SJCRH30 (cell line): ENCODE data around the gene CARD19. TPM values are rescaled to one million over a fixed set of nuclear protein-coding genes. Genes with fewer than 3 reads are reported as not detected.

ENCODE experiments used
- DNase-seq, 2 experiments: peaks; one replicate each; pipeline ENCODE4 v3.0.0-alpha.2; 2015 to 2020
- H3K27ac ChIP-seq: fragments of 250-450 bp; sonication (Bioruptor Pico); 2 replicates; pipeline ENCODE4 v1.5.1; 2020; ENCODE audit warnings: mild to moderate bottlenecking, moderate library complexity
- H3K27me3 ChIP-seq: fragments of 250-450 bp; sonication (Bioruptor Pico); 2 replicates; pipeline ENCODE4 v1.5.1; 2020; ENCODE audit warnings: mild to moderate bottlenecking, moderate library complexity
- H3K36me3 ChIP-seq: fragments of 250-450 bp; sonication (Bioruptor Pico); 2 replicates; pipeline ENCODE4 v1.5.1; 2020; ENCODE audit warnings: mild to moderate bottlenecking, moderate library complexity
- H3K4me1 ChIP-seq: fragments of 250-450 bp; sonication (Bioruptor Pico); 2 replicates; pipeline ENCODE4 v1.5.1; 2020; ENCODE audit warnings: mild to moderate bottlenecking, moderate library complexity
- H3K4me3 ChIP-seq: fragments of 250-450 bp; sonication (Bioruptor Pico); 2 replicates; pipeline ENCODE4 v1.5.1; 2020; ENCODE audit warnings: mild to moderate bottlenecking, moderate library complexity
- H3K9me3 ChIP-seq: fragments of 250-450 bp; sonication (Bioruptor Pico); replicated peaks from 2 replicates; pipeline ENCODE4 v1.5.1; 2020; ENCODE audit warnings: mild to moderate bottlenecking, moderate library complexity
- total RNA-seq: library from RNA; depleted of rRNA; stranded (reverse); fragments of >200 nt; shearing (Covaris generic); gene quantifications from 2 replicates; pipeline ENCODE4 v1.2.3, GENCODE V29; 2014

The CARD19 gene
- total RNA-seq, 1 experiment from 2014 or later, result 36.9 TPM

DNA sequence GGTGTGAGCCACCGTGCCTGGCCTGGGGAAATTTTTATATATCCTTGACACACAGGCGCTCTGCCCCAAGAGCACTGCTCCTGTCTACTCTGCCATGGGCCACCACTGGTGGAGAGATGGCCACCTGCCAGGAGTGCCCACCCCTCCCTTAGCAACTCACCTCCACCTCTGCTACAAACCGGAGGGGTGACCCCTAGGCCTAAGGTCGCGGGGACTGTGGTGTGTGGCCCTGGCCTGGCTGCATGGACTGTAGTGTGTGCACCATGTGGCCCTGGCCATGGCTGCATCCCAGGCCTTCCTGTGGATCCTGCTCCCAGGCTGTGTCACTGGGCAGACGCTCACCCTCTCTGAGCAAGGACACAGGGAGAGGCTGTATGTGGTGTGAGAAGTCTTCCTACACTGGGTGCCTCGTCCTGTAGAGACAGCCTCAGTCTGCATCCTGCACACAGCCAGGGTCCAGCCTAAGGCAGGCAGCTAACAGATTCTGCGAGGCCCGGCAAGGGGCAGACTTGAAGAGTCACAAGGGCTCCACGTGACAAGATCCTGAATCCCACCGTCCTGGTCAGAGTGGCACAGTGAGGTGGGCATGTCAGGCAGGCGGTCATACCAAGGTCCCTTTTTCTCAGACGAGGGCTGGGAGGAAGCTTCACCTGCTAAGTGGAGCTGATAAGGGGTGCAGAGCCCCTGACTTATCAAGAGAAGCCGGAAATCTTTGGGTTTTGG, 27.7 kb downstream of the CARD19 start:
- Histone ChIP-seq H3K4me1 (peaks cover 28% of the 10 kb centered on the region), H3K9me3 (no peaks in the 10 kb centered on the region), H3K36me3 (no peaks in the 10 kb centered on the region), H3K27me3 (no peaks in the 10 kb centered on the region), H3K27ac (no peak overlapping the region), H3K4me3 (no peak overlapping the region)
- no peak for DNase-seq

DNA sequence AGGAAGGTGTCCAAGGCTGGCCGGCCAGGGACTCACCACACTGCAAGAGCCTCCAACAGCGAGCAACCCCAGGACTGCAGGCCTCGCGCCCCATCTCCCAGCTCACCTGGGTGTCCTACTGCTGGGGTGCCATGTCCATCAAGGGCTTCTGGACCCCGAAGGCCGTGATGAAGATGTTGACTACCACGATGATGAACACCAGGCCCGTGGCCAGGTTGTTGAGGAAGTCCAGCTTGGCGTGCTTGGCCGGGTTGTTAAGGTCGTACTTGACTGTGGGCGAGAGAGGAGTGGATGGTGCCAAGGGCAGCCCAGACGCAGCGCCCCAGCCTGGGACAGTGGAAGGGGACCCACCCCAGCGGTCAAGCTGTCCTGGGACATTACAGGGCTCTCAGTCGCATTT, 28.8 kb downstream of the CARD19 start:
- DNase-seq, result no peak
- Histone ChIP-seq H3K27me3 (no peaks in the 10 kb centered on the region), H3K9me3 (no peaks in the 10 kb centered on the region), H3K36me3 (no peaks in the 10 kb centered on the region), H3K4me3 (no peak overlapping the region), H3K27ac (no peak overlapping the region), H3K4me1 (peaks cover 24% of the 10 kb centered on the region)

DNA sequence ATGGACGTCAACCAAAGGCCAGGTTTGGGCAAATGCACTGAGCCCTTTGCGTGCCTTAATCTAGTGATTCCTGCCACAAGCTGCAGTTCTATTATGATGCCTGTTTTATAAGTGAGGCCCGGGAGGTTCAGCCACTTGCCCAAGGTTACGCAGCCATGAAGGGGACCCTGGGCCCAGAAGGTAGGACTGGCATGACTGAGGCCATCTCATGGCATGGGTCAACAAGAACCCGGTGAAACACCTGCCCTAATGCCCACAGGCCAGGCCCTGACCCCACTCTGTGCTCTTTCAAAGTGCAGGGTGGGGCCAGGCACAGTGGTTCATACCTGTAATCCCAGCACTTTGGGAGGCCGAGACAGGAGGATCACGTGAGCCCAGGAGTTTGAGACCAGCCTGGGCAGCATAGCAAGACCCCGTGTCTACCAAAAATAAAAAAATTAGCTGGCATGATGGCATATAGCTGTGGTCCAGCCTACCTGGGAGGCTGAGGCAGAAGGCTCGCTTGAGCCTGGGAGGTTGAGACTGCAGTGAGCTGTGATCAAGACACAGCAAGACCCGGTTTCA, 29.4 kb downstream of the CARD19 start:
- Histone ChIP-seq H3K36me3 (no peaks in the 10 kb centered on the region), H3K27me3 (no peaks in the 10 kb centered on the region), H3K27ac (no peak overlapping the region), H3K4me1 (peaks cover 20% of the 10 kb centered on the region), H3K9me3 (no peaks in the 10 kb centered on the region), H3K4me3 (no peak overlapping the region)
- peak in 1 of 2 experiments; percentile 1 for DNase-seq

DNA sequence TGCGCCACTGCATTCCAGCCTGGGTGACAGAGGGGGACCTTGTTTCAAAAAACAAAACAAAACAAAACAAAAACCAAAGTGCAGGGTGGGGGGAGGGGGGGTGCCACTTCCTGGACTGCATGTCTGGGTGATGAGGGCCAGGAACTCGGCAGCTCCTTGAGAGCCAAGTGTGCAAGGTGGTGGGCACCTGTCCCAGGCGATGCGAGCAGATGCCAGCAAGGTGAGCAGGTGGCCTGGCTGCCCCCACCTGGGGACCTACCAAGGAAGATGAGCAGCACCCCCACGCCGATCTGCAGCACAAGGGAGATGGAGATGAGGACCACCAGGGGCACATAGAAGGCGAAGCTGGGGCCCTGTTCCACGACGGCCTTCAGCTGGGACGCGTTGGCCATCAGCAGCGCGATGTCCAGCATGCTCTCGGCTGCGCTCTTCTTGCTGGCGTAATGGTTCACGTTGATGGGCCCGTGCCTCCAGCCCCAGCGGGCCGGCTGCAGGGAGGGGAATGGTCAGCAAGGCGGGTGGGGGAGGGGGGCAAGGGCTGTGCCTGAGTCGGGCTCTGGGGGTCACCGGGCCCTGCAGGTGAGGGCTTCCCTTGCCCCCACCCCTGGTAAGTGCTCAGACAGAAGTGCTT, 30.2 kb downstream of the CARD19 start:
- Histone ChIP-seq H3K9me3 (no peaks in the 10 kb centered on the region), H3K27ac (no peak overlapping the region), H3K4me3 (no peak overlapping the region), H3K27me3 (no peaks in the 10 kb centered on the region), H3K36me3 (no peaks in the 10 kb centered on the region), H3K4me1 (peaks cover 18% of the 10 kb centered on the region; the same call in 1 of the 2 replicates)
- DNase-seq, result no peak

DNA sequence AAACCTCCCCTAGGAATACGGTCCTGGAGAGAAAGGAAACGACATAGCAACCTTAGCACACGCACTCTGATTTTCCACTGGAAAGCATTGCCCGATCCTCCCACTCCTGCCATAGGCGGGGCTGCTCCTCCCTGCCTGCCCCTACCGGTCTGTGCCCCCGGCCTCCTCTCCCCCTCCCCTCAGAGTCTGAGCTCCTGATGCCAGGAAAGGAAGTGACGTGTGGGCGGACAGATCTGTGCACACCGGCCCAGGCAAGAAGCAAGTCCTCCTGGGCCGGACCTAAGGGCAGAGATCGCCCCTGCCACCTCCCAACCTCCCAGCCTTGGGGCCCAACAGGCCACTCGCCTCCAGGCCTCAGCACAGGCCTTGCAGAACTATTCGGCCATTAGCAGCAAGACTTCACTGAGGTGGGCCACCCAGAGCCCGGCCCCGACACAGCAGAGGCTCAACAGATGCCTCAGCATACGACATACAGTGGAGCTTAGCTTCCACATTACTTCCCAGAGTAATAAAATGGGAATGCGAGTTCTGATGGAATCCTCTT, 30.9 kb downstream of the CARD19 start:
- no peak for DNase-seq
- H3K9me3 ChIP-seq, result no peaks in the 10 kb centered on the region
- no peak overlapping the region for H3K4me3 ChIP-seq
- H3K36me3 ChIP-seq, result no peaks in the 10 kb centered on the region
- H3K27ac ChIP-seq, result no peak overlapping the region
- peaks cover 18% of the 10 kb centered on the region; the same call in 1 of the 2 replicates for H3K4me1 ChIP-seq
- no peaks in the 10 kb centered on the region for H3K27me3 ChIP-seq

DNA sequence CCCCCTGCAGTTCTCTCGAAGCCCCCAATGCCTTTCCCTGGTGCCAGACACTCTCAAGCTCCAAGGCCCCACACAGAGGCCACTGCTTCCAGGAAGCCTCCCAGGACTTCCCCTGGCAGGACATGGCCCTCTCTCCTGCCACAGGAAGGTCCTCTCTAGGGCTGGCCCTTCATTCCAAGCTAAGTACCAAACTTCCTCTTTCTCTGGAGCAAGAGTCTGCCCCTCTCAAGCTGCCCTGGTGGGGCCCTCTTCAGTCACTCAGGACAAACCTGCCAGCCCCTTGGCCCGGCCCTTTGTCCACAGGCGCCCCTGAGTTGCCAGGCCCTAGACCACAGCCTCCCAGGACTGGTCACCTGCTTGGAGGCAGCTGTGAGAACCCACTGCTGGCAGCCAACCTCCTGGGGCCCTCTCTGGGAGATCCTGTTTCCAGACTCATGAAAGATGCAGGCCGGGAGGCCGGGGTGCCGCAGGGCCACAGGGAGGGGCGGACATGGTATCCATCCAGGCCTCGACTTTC, 31.4 kb downstream of the CARD19 start:
- H3K4me1 ChIP-seq, result peaks cover 18% of the 10 kb centered on the region; the same call in 1 of the 2 replicates
- no peak overlapping the region for H3K4me3 ChIP-seq
- no peaks in the 10 kb centered on the region for H3K27me3 ChIP-seq
- no peak overlapping the region for H3K27ac ChIP-seq
- no peaks in the 10 kb centered on the region for H3K36me3 ChIP-seq
- no peaks in the 10 kb centered on the region for H3K9me3 ChIP-seq
- peak; percentile 74 to 75 for DNase-seq

DNA sequence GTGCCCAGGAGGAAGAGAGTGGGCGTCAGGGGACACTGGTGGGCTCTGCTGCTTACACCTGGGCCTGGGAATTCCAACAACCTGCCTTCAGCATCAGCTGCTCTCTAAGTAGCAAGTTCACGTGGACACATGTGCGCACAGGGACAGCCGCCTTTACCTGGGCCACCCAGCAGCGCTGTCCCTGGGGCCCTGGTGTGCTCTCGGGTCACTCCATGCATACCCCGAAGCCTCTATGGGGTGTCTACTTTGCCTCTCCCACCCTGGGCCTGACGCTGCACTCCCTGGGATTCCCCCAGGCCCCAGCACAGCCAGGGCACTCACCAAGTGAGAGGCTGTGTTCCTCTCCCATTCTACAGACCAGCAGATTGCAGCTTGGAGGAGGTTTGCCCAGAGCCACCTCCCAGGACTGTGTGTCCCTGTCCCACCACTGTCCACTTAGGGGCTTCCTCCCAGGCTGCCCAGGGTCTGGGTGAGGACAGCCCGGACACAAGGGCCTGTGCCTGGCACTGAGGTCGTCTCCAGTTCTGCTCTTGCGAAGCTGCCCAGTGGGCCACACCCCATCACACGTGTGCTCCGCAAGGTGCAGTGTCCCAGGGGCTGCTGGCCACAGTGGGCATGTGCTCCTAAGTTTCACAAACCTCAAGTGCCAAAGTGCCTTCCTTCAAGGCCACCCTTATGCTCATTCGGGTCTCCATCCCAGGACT, 32.1 kb downstream of the CARD19 start:
- Histone ChIP-seq H3K36me3 (no peaks in the 10 kb centered on the region), H3K9me3 (no peaks in the 10 kb centered on the region), H3K4me1 (peaks cover 25% of the 10 kb centered on the region; the same call in 1 of the 2 replicates), H3K4me3 (no peak overlapping the region), H3K27ac (no peak overlapping the region), H3K27me3 (no peaks in the 10 kb centered on the region)
- DNase-seq, result no peak

DNA sequence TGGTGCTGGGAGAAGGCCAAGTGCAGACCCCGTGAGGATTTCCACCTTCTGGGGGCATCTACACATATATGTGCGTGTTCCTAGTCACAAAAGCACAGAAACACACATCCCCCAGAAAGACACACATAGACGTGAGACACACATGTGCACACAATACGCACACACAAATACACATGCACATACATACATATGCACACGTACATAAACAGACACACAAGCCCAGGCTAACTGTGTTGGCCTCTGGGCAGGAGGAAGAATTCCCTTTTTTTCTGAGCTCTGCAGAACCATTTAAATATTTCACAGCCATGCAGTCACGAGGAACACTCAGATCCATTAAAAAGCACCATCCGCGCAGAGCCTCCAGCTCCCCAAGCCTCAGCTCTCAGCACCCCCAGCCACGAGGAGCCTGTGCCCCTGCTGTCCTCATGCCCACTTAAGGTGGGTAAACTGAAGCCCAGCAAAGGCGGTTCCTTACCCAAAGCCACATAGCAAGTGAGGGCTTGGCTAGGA, 32.8 kb downstream of the CARD19 start:
- no peak for DNase-seq
- H3K27me3 ChIP-seq, result no peaks in the 10 kb centered on the region
- no peaks in the 10 kb centered on the region for H3K9me3 ChIP-seq
- peaks cover 26% of the 10 kb centered on the region; the same call in 1 of the 2 replicates for H3K4me1 ChIP-seq
- no peaks in the 10 kb centered on the region for H3K36me3 ChIP-seq
- no peak overlapping the region for H3K4me3 ChIP-seq
- H3K27ac ChIP-seq, result no peak overlapping the region

DNA sequence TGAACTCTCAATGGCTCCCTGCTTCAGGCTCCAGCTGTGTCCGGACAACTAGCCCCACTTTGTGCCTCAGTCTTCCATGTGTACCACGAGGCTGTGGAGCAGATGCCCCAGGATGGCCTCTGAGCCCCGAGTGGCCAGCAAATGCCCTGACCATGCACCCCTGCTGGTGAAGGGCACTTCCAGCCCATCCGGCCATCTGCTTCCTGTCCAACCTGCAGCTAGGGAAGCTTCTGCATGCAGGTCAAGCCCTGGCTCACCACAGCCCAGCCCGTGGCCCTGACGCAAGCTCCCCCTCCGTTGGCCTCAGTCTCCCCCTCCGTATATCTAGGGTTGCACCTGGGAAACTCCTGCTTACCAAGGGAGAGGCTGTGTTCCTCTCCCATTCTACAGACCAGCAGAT, 33.3 kb downstream of the CARD19 start:
- Histone ChIP-seq H3K36me3 (no peaks in the 10 kb centered on the region), H3K27me3 (no peaks in the 10 kb centered on the region), H3K27ac (no peak overlapping the region), H3K4me1 (peaks cover 26% of the 10 kb centered on the region; the same call in 1 of the 2 replicates), H3K4me3 (no peak overlapping the region), H3K9me3 (no peaks in the 10 kb centered on the region)
- DNase-seq, result peak in 1 of 2 experiments; percentile 4

DNA sequence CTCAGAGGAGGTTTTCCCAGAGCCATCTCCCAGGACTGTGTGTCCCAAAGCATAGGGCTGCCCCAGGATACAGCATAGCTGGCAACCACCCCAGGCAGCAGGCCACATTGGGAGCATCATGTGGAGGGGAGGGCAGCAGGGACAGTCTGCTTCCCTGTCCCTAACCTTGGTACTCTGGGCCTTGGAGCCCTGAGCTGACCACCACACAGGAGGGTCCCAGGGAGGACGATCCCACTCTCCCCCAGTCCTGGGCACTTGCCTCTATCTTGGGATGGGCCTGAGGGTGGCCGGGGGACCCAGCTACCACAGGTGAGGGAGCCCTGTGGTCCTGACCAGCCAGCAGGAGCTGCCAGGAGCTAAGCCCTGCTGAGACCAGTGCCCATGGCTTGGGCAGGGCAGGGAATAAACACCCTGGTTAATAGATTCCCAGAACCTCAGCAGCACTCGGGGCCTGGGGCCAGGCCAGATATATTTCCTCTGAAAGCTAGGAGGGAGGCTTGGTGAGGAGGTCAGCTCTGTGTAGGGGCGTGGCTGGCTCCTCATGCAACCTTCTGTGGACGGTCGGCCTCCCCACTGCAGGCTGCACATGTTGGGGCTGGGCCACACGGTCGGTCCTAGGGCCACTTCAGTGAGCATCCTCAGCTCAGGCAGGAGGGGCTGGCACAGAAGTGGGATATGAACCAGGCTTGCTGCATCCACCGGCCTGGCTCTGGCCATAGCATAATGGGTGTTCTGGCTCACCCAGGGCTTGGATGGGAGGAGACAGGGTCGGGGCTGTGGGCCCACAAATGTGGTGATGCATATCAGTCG, 33.9 kb downstream of the CARD19 start:
- Histone ChIP-seq H3K4me1 (peaks cover 31% of the 10 kb centered on the region; the same call in 1 of the 2 replicates), H3K36me3 (no peaks in the 10 kb centered on the region), H3K4me3 (no peak overlapping the region), H3K9me3 (no peaks in the 10 kb centered on the region), H3K27me3 (no peaks in the 10 kb centered on the region), H3K27ac (no peak overlapping the region)
- DNase-seq, result peak in 1 of 2 experiments; percentile 4

DNA sequence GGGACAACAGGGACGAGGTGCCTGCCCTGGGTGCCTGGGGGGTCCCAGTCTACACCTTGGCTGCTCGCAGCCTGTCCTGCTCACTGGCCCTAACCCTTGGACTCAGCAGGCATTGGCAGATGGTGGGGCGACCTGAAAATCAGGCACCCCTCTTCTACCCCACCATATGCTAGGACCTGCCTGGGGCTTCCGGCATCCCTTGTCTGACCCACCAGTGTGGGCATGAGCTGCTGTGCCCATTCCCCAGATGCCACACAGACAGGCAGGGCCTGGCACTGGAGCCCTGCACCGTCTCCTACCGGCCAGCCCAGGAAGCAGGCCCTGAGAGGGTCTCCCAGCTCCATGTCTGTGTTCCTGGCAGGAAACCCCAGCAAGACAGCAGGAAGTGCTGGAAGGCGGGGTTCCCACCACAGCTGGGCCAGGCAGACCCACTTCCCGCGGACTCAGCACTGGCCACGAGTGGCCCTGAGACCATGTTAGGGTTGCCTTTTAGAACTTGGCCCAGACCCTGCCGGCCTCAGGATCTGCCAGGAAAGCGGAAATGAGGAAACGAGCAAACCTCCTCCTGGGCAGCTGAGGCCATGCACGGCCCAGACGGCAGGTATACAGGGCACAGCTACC, 35.0 kb downstream of the CARD19 start:
- H3K36me3 ChIP-seq, result no peaks in the 10 kb centered on the region
- peak in 1 of 2 experiments; percentile 5 for DNase-seq
- no peak overlapping the region for H3K27ac ChIP-seq
- H3K9me3 ChIP-seq, result no peaks in the 10 kb centered on the region
- no peak overlapping the region for H3K4me3 ChIP-seq
- no peaks in the 10 kb centered on the region for H3K27me3 ChIP-seq
- H3K4me1 ChIP-seq, result peaks cover 39% of the 10 kb centered on the region

DNA sequence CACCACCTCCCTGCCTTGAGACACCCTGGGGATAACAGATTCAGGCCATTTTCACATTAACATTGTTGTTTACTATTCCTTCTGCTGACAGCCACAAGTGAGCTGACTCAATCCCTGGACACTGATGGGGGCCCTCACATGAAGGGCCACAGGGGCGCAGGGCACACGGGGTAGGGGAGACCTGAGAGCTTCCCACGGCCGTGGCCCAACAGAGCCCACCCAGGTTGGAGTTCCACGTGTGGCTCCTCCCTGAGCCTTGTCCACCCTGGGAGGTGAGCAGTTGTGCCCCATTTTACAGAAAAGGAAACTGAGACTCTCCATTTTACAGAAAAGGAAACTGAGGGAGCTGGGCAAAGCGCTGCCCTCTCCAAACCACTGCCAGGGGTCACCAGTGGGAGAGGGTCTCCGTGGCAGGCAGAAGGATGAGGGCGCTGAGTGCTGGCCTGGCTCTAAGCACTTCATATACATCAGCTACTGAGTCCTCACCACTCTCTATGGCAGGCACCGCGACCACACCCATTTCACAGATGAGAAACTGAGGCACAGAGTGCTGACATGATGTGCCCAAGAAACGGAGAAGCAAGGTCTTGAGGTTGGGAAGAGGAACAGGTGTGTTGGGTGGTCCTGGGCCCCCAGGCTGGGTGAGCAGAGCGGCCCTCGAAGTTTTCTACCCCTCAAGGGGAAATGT, 35.7 kb downstream of the CARD19 start:
- Histone ChIP-seq H3K4me3 (no peak overlapping the region), H3K27ac (no peak overlapping the region), H3K4me1 (peaks cover 45% of the 10 kb centered on the region), H3K9me3 (no peaks in the 10 kb centered on the region), H3K36me3 (no peaks in the 10 kb centered on the region), H3K27me3 (no peaks in the 10 kb centered on the region)
- peak in 1 of 2 experiments; percentile 3 for DNase-seq
